ENCODE results near the gene IFNA2.
A peak's percentile ranks its signal among the peaks of the same experiment; 100 is the strongest.

IFNA2 gene

DNA sequence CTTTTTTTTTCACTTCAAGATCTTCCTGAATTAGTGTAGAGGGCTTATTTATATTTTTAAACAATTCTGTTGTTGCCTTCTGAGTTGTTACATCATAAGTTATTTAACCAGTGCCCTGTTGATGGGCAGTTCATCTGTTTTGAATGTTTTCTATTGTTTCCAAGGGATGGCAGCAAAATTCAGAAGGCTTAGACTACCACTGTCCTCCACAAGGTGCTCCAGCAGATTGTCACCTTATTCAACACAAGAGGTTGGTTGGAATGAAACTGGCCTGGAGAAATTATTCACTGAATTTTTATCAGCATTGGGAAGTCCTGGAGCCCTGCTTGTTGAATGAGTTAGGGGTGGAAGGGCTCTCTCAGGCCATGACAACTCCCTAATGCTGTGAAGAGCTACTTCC is 48.7 kb downstream of the IFNA2 start:
- peaks cover 35% of the 10 kb centered on the region for H3K4me1 Mint-ChIP-seq
- DNase-seq (no peak), ATAC-seq (no peak)
- peak overlapping the region in 1 of 2 donors; percentile 90 for H3K27ac Mint-ChIP-seq
- H3K9me3 Mint-ChIP-seq: no peaks in the 10 kb centered on the region
- peak overlapping the region; percentile 60 to 94 for H3K4me3 Mint-ChIP-seq
- peaks cover 3% of the 10 kb centered on the region for H3K27me3 Mint-ChIP-seq

DNA sequence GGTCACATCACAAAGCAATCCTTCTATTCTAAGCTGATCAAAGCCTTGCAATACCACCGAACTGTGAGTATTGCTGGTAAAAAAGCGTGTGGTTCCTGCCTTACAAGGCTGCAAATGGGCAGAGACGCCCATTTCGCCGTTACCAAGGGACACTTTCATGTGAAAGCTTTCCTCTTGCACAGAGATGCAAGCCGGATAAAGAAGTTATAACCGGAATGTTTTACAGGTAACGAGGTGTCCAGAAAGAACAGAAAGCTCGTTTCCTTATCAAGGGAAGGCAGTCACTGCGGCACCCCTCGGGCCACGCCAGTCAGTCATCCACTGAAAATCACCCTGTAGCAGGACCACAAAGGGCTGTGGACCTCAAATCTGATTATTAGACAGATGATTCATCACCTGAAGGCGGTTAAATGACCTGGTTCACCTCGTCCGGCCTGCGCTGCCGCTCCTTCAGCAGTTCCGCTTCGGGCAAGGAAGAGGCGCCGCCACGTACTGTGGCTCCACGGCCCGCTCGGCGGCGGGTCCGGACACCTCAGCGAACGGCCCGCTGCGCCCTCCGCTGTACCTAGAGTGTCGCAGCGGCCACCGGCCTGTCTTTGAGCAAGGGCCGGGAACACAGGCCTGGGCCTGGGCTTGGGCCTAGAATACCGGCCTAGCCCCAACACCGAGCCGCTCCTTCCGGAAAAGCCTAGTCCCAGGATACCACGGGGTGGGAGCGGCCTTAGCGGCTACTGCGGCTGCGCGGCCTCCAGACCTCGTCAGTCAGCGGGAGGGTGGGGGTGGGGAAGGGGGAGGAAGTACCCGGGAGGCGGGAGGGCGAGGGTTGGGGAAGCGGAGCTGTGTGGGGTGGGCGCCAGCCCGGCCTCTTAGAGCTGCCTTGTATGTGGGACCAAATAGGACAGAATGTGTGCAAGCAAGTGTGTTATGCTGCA is 50.2 kb downstream of the IFNA2 start, which contains the start of gene KLHL9:
Gene KLHL9, minus strand, starts transcription at position 704 of the 932 bp plus-strand sequence. Its CDS starts 545 bp downstream, at position 159.
- peak within 1 kb of the TSS; percentile 85 to 94 for H3K4me3 Mint-ChIP-seq
- DNase-seq (peak; percentile 78 to 90), ATAC-seq (peak; percentile 92)
- peak within 1 kb of the TSS; percentile 96 to 97 for H3K27ac Mint-ChIP-seq
- H3K27me3 Mint-ChIP-seq: no peaks in the 10 kb centered on the region
- no peaks in the 10 kb centered on the region for H3K9me3 Mint-ChIP-seq
- peaks cover 46% of the 10 kb centered on the region for H3K4me1 Mint-ChIP-seq

Data from stimulated activated naive CD8-positive, alpha-beta T cell treated with anti-CD3 and anti-CD28 coated beads, Interleukin-15, amount 100 ng/mL, for 72 hours (primary cell).